Measurements from ENCODE around the gene TEAD3. TPM values are rescaled to one million over a fixed set of nuclear protein-coding genes. Genes with fewer than 3 reads are reported as not detected.

Gene TEAD3
- total RNA-seq, 2 experiments from 2014 or later, result 0.13 to 0.23 TPM

- Mint-ChIP-seq H3K36me3 (ENCODE audit: low read depth) (no peaks in the 10 kb centered on the region), H3K27ac (no peak overlapping the region), H3K4me1 (peaks cover 13% of the 10 kb centered on the region), H3K9me3 (no peaks in the 10 kb centered on the region), H3K27me3 (peaks cover 22% of the 10 kb centered on the region), H3K4me3 (no peak overlapping the region)
- ChIA-PET POLR2A (interaction anchor here (0.6 to 1.0 kb wide), 2 partner anchors 16 to 23 kb away, joined by 3 read pairs; no protein-coding TSS in a partner anchor), CTCF (no interaction called here)
- DNase-seq, result no peak
These were observed 2.7 kb downstream of the TEAD3 start for GRCh38 chr6:35494161-35494563.

DNA sequence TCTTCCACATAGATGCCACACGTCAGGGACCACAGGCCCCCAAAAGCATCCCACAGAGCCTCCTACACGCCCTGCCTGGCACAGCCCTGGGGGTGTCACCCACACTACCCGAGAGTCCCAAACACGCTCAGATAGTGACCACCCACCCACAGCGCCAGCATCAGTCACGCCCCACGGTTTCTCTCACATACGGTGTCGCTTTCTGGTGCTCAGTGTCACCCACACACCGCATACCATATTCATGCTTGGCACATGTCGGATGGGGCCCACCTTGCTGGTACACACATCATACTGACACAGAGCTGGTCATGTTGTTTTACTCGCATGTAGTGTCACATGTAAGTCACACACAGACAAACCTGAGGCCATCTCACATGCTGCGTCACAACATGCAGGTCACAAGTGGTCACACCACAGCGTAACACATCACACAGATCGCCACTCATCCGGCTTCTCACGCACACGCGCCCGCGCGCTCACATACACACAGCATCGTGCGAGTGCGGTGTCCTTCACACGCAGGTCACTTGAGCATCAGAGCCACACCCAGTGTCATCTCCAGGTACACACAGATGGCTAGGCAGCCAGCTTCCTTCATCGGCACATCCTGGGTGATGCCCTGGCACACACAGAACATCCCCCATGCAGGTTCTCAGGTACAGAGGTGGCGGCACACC is 3.4 kb downstream of the TEAD3 start:
- POLR2A ChIA-PET, result no interaction called here

GRCh38 chr6:35492974-35493284 is 4.0 kb downstream of the TEAD3 start:
- H3K9me3 Mint-ChIP-seq, result no peaks in the 10 kb centered on the region
- ChIA-PET POLR2A (no interaction called here), CTCF (no interaction called here)
- DNase-seq, result no peak
- no peak overlapping the region for H3K27ac Mint-ChIP-seq
- peaks cover 12% of the 10 kb centered on the region for H3K4me1 Mint-ChIP-seq
- H3K27me3 Mint-ChIP-seq, result peaks cover 10% of the 10 kb centered on the region
- no peaks in the 10 kb centered on the region for H3K36me3 Mint-ChIP-seq (ENCODE audit: low read depth)
- no peak overlapping the region for H3K4me3 Mint-ChIP-seq

More for the DNA sequence above, 3.4 kb downstream of the TEAD3 start:
- H3K27ac Mint-ChIP-seq, result no peak overlapping the region
- no peaks in the 10 kb centered on the region for H3K36me3 Mint-ChIP-seq (ENCODE audit: low read depth)
- H3K4me1 Mint-ChIP-seq, result peaks cover 9% of the 10 kb centered on the region
- no peak for DNase-seq
- H3K9me3 Mint-ChIP-seq, result no peaks in the 10 kb centered on the region
- H3K4me3 Mint-ChIP-seq, result no peak overlapping the region
- CTCF ChIA-PET, result no interaction called here
- H3K27me3 Mint-ChIP-seq, result peaks cover 15% of the 10 kb centered on the region

- Mint-ChIP-seq H3K4me3 (no peak overlapping the region), H3K36me3 (ENCODE audit: low read depth) (no peaks in the 10 kb centered on the region), H3K9me3 (no peaks in the 10 kb centered on the region), H3K4me1 (peaks cover 16% of the 10 kb centered on the region), H3K27me3 (peaks cover 9% of the 10 kb centered on the region), H3K27ac (no peak overlapping the region)
- DNase-seq, result no peak
- ChIA-PET POLR2A (no interaction called here), CTCF (no interaction called here)
These were observed 4.5 kb downstream of the TEAD3 start for GRCh38 chr6:35492258-35492973.

DNA sequence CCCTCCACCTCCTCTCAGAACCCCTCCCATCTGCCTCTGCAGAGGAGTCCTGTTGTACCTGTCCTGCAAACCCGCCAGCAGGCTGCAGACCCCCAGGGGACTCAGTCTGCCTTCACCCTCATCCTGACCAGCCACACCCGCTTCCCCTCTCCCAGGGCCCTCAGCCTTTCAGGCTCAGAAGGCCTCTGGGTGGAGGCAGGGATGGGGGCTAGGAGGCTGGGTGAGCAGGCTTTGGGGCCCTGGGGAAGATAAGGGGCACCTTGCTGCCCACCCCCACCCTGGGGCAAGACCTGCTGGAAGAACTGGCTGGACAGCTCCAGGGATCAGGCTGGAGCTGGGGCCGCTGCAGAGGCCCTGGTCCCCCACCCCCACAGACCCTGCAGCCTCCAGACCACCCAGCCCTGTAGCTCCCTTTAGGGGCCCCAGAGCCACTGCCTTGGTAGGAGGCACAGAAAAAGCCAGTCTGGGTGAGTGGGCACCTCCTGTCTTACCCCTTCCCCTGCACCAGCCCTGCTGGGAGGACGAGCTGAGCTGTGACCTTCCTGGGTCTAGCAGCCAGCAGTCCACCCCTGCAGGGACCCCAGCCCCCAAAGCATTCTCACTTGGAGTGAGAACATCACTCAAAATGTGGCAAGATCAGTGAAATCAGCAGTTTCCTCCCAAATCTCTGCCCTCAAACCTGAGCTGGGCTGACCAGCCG is 5.2 kb downstream of the TEAD3 start:
- Mint-ChIP-seq H3K36me3 (ENCODE audit: low read depth) (no peaks in the 10 kb centered on the region), H3K4me3 (no peak overlapping the region), H3K9me3 (no peaks in the 10 kb centered on the region), H3K27me3 (peaks cover 9% of the 10 kb centered on the region), H3K27ac (no peak overlapping the region), H3K4me1 (peaks cover 16% of the 10 kb centered on the region)
- no peak for DNase-seq
- POLR2A ChIA-PET, result no interaction called here
- CTCF ChIA-PET, result no interaction called here

DNA sequence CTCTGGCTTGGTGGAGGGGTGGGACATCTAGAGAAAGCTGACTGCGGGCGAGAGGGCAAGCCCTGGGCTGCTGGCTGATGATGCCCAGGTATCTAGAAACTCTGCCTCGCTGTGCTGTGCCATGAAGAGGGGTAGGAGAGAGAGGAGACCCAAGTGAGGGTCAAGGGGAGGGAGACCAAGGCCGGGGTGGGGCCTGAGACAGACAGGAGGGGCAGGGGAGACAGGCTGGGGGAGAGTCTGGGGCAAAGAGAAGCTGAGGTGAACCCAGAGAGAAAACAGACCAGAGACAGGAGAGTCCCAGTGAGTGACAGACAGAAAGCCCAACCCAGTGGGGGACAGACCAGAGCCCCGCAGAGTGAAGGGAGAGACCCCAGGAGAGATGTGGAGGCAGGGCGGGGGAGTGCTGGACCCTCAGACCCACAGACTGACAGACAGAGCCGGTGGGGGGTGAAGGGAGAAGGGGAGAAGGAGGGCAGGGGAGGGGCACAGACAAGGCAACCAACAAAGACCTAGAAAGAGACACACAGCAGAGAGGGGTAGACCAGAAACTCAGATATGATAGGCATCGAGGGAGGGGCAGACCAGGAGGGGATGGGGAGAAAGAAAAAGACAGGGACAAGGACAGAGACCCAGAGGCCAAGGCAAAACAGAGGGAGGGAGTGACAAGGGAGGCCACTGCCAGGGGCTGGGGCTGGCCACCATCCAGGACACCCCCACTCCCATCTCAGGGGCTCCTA is 5.9 kb downstream of the TEAD3 start:
- H3K27me3 Mint-ChIP-seq, result peaks cover 8% of the 10 kb centered on the region
- ChIA-PET CTCF (no interaction called here), POLR2A (no interaction called here)
- no peaks in the 10 kb centered on the region for H3K9me3 Mint-ChIP-seq
- no peaks in the 10 kb centered on the region for H3K36me3 Mint-ChIP-seq (ENCODE audit: low read depth)
- H3K27ac Mint-ChIP-seq, result no peak overlapping the region
- DNase-seq, result no peak
- peaks cover 16% of the 10 kb centered on the region for H3K4me1 Mint-ChIP-seq
- no peak overlapping the region for H3K4me3 Mint-ChIP-seq

DNA sequence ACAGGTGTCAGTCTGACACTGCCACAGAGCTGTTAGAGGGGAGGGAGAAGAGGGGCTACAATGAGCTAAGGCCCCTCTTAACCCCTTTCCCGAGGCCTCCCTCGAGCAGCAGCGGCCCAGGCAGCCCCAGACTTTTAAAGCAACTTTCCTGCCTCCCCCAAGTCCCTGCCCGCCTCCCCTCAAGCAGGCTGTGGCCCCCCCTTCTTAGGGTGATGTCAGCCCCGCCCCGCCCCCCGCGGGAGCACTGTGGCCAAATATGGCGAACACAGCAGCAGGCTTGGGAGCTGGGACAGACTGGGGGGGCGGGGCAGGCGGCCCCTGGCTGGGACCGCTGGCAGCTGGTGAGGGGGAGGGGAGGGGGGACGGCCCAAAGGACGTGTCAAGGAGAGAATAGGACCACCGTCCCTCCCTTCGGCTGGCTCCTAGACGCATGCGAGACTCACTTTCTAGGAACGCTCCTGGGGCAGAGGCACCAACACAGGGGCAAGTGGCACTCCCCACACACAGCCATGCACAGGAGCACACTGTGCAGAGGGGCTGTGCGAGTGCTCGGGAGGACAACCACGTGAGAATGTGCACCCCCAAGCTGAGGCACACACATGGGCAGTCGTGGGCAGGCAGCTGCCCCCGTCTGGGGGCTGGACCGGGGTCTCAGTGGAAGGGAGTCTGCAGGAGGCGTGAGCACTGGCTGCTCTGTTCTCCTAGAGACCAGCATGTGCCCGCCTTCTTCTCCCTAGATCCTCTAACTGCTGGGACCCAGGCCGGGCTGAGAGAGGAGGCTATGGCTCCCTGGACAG is 6.7 kb downstream of the TEAD3 start:
- CTCF ChIA-PET, result interaction anchor here (1.1 kb wide), 1 partner anchor 246 kb away, joined by 3 read pairs; the partner anchor contains the start of gene ARMC12
- Mint-ChIP-seq H3K9me3 (no peaks in the 10 kb centered on the region), H3K27ac (no peak overlapping the region), H3K36me3 (ENCODE audit: low read depth) (no peaks in the 10 kb centered on the region), H3K4me3 (no peak overlapping the region), H3K4me1 (peaks cover 15% of the 10 kb centered on the region), H3K27me3 (peaks cover 4% of the 10 kb centered on the region)
- no peak for DNase-seq
- POLR2A ChIA-PET, result no interaction called here

DNA sequence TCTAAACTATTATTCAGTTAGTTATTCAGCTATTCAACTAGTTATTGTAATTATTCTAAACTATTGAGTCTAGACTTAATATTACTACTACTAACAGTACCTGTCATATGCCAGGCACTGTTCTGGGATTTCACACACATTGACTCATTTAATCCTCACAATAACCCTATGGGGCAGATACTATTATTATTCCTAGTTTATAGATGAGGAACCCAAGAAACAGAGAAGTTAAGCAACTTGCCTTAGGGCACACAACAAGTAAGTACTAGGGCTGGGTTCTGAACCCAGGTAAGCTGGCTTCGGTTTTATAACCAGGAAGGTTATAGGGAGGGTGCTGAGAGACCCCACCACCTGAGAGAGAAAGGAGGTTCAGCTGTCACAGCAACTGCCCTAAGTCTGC is 7.8 kb downstream of the TEAD3 start:
- no peak overlapping the region for H3K27ac Mint-ChIP-seq
- POLR2A ChIA-PET, result interaction anchor here (1.4 kb wide), 1 partner anchor 14 kb away, joined by 3 read pairs; no protein-coding TSS in a partner anchor
- no peaks in the 10 kb centered on the region for H3K27me3 Mint-ChIP-seq
- H3K36me3 Mint-ChIP-seq (ENCODE audit: low read depth), result no peaks in the 10 kb centered on the region
- peaks cover 12% of the 10 kb centered on the region for H3K4me1 Mint-ChIP-seq
- DNase-seq, result no peak
- CTCF ChIA-PET, result interaction anchor here (1.1 kb wide), 1 partner anchor 248 kb away, joined by 3 read pairs; the partner anchor contains the start of gene ARMC12
- no peak overlapping the region for H3K4me3 Mint-ChIP-seq
- no peaks in the 10 kb centered on the region for H3K9me3 Mint-ChIP-seq

DNA sequence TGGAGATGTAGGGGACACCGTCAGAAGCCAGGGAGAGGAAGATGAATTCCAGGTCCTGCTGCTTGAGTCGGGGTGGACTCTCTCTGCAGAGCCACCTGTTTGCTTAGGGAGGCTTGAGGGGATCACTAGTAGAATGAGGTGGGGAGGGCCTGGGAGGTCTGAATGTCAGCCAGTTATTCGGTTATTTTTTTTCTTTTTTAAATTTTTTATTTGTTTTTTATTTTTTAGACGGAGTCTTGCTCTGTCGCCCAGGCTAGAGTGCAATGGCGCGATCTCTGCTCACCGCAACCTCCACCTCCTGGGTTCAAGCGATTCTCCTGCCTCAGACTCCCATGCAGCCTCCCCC is 8.4 kb downstream of the TEAD3 start:
- Mint-ChIP-seq H3K4me1 (peaks cover 9% of the 10 kb centered on the region), H3K9me3 (no peaks in the 10 kb centered on the region), H3K27me3 (no peaks in the 10 kb centered on the region), H3K4me3 (no peak overlapping the region), H3K36me3 (ENCODE audit: low read depth) (no peaks in the 10 kb centered on the region), H3K27ac (no peak overlapping the region)
- DNase-seq, result no peak
- ChIA-PET CTCF (no interaction called here), POLR2A (interaction anchor here (1.4 kb wide), 1 partner anchor 13 kb away, joined by 3 read pairs; no protein-coding TSS in a partner anchor)

- DNase-seq, result no peak
- H3K9me3 Mint-ChIP-seq, result no peaks in the 10 kb centered on the region
- no peaks in the 10 kb centered on the region for H3K27me3 Mint-ChIP-seq
- CTCF ChIA-PET, result interaction anchor here (0.9 kb wide), 1 partner anchor 20 kb away, joined by 4 read pairs; no protein-coding TSS in a partner anchor
- no peaks in the 10 kb centered on the region for H3K36me3 Mint-ChIP-seq (ENCODE audit: low read depth)
- H3K4me1 Mint-ChIP-seq, result peaks cover 9% of the 10 kb centered on the region
- H3K27ac Mint-ChIP-seq, result no peak overlapping the region
- H3K4me3 Mint-ChIP-seq, result no peak overlapping the region
- POLR2A ChIA-PET, result interaction anchor here (1.2 to 1.4 kb wide), 2 partner anchors 10 to 13 kb away, joined by 3 read pairs; no protein-coding TSS in a partner anchor
These were observed 9.0 kb downstream of the TEAD3 start for GRCh38 chr6:35487658-35488516.

DNA sequence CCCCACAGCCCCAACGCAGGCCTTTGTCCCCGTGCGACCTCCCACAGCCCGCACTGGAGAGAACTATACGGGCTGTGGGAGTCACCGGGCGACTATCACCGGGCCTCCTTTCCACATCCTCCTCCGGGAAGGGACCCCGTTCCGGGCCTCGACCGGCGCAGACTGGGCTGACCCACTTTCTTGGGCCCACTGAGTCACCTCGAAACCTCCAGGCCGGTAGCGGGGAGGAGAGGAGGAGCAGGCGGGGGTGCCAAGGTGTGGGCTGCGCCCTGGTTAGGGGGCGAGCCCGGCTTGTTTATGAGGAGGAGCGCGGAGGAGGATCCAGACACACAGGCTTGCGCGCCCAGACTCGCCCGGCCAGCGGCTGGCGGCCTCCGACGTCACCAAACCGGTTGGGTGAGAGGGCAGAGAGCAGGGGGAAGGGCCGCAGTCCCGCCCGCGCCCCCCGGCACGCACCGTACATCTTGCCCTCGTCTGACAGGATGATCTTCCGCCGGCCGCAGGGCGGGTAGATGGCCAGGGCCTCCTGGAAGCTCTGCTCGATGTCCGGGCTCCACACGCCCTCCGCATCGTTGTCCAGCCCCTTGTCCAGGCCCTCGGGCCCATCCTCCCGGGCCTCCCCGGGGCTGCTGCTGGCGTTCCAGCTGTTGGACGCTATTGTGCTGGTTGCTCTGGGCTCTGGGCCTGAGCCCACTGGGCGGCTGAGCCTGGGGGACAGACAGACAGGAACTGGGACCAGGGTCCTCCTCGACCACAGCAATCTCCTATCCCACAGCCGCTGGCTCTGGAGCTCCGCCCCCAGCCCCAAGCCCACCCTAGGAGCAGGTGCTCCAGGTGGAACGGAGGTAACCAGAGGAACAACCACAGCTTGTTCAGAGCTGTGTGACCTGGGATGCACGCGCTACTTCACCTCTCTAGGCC is 10.6 kb downstream of the TEAD3 start:
- Mint-ChIP-seq H3K4me1 (peaks cover 9% of the 10 kb centered on the region), H3K27ac (no peak overlapping the region), H3K27me3 (peaks cover 3% of the 10 kb centered on the region), H3K36me3 (ENCODE audit: low read depth) (no peaks in the 10 kb centered on the region), H3K9me3 (no peaks in the 10 kb centered on the region), H3K4me3 (no peak overlapping the region)
- CTCF ChIA-PET, result interaction anchor here (0.5 to 0.9 kb wide), 2 partner anchors 19 to 51 kb away, joined by 3 to 4 read pairs; no protein-coding TSS in a partner anchor
- DNase-seq, result no peak
- POLR2A ChIA-PET, result interaction anchor here (1.2 kb wide), 1 partner anchor 8 kb away, joined by 3 read pairs; no protein-coding TSS in a partner anchor
